Effector CD8-positive, alpha-beta T cell (primary cell): ENCODE data around the gene KIF11.
"Not testable (repeated sequence)": the region's sequence is repeated elsewhere in the genome, so short reads cannot be mapped to it uniquely, and the experiment has no call there.

Experiments
- DNase-seq: peaks from one replicate; lab custom pipeline; 2025; lab: John Stamatoyannopoulos, UW

KIF11 gene

DNA sequence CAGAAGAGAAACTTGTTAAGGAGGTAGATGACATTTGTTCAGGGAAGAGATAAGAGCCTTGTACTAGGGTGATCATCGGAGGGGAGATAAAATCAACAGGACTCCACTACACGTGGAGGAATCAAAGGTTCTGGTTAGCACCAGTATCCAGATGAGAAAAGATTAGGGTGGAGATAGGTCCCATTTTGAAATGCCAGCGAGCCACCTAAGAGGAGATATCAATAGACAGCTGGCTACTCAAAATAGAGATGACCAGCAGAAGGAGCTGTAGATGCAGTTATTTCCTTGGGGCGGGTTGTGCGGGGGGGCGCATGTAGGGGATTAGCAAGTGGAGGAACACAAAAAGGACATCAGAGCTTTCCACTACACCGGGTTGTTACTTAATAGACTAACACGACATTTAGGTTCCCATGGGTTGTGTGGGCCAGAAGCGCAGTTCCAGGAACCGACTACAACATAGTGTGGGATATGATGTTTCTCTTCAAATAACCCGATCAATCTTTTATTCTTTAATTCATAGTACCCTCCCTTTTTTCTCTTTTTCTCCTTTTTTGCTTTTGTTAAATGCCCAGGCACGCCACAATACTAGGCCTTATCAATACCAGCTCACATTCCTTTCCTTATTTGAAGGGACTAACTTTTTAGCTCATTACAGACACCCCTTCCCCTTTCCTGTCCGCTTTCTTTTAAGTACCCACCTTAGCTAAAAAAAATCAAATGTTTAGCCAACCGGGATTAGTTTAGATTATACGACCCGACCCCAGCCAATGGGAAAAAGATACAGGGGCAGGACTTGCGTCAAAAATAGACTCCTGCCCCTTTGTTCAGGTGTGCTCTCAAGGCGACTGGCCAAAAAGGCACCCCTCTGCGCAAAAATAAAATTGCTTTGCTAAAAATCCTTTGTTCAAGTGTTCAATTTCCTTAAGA, 2.0 kb upstream of the KIF11 start:
- no peak for DNase-seq

DNA sequence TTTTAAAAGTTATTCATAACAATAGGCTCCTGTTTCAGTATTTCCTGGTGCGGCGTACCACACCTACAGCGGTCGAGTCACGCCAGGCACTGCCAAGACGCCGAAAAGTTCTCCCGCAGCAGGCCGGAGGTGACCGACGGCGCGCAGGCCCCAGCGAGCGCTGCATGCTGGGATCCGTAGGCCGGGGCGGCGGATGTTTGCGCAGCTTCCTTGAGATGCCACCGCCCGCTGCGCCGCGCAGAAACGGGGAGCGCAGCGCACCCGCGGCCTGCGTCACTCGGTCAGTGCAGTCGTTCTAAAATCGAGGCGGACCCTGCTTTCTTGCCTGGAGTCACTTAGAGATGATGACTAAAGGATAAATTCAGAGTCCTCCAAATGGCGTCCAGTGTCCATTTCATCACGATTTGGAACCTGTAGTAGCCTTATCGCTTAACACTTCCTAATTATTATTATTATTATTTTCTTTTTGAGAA, 1.3 kb upstream of the KIF11 start:
- peak; percentile 73 for DNase-seq

DNA sequence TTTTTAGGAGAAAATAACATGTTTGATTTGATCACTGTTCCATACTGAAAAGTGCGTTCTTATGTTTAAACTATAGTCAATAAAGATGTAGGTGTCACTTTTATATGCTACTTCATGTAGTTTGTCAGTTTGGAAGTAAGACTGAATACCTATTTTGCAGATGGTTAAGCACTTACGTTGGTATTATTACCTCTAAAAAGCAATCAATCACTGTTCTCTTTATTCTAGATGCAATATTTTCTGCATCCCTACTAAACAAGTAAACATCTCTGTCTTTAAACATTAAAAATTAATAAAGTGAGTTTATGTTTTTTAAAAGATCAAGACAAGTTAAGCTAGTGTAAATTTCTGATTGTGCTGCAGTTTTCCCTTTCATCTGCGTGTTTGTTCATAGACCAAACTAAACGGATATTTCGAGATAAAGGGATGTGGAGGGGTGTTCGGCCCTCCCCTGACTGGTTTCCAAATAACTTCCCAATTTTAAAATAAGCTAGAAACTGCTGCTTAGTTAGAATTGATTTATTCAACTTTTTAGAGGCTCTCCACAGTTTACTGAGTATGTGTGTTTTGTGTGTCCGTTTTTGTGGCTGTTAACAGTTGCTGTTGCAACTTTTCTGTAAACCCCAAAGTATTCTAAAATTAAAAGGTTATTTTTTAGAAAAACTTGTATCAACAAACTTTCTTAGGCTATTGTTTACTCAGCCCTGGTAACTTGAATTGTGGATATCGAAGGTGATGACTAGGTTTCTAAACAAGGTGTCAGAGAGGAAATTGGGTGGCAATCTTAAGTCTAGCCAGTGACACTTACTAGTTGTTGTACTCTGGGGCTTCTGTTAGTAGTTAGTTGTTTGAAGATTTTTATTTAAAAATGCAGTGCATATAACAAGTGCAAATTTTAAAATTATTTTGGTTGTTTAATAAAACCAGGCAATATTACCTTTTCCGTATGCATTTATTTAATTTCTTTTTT, 974 bp downstream of the KIF11 start:
- no peak for DNase-seq

DNA sequence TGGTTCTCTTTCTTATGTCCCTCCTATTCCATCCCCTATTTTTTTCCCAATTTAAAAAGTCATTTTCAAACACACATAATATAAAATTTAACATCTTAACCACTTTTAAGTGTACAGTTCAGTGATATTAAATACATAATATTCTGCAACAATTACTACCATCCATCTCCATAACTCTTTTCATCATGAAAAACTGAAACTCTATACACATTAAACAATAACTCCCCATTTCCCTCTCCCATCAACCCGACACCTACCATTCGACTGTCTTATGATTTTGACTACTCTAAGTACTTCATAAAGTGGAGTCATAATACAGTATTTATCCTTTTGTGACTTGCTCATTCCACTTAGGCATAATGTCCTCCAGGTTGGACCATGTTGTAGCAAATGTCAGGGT, 2.6 kb downstream of the KIF11 start:
- DNase-seq, result no peak

DNA sequence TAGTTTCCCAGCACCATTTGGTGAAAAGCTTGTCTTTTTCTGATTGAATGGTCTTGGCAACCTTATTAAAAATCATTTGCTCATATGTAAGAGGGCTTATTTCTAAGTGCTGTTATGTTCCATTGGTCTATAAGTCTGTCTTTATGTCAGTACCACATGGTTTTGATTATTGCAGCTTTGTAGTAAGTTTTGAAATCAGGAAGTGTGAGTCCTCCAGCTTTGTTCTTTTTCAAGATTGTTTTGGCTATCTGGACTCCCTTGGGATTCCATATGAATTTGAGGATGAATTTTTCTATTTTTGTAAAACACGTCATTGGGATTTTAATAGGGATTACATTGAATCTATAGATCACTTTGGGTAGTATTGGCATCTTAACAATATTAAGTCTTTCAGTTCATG, 5.4 kb downstream of the KIF11 start:
- DNase-seq, result no peak

DNA sequence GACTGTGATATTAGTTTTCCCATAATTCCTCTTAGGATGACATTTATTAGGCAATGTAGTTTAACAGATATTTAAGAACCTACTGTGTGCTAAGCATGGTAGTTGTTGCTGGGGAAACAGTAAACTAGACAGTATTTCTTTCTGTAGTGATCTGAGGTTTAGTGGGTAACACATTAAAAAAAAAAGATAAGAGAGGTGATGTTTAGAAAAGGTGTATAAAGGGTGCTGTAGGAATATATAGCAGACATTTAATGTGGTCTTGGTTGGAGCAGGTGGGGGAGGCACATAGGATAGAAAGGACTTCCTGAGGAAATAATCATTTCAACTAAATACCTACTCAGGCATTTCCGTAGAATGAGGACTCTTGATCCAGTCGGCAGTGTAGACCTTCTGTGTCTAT, 11.9 kb downstream of the KIF11 start:
- no peak for DNase-seq

DNA sequence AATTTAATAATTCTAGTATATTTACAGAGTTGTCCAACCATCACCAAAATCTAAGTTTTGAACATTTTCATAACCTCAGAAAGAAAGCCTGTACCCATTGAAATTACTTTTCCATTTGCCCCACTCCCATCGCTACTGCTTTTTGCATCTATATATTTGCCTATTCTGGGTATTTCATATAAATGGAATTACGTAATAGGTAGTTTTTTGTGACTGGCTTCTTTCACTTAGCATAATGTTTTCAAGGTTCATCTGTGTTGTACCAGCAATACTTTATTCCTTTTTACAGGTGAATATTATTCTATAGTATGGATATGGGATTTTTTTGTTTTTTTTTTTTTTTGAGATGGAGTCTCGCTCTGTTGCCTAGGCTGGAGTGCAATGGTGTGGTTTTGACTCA, 22.6 kb downstream of the KIF11 start:
- DNase-seq, result no peak

DNA sequence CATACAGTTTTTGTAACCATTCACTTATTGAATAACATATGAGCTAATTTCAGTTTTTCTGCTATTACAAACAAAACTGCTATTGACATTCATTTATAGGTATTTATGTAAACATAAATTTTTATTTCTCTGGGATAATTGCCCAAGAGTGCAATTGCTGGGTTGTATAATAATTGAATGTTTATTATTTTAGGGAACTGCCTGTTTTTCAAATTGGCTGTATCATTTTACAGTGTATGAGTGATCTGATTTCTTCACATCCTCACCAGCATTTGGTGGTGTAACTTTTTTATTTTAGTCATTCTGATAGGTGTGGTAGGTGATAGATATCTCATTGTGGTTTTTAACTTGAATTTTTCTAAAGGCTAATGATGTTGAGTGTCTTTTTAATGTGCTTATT, 26.4 kb downstream of the KIF11 start:
- DNase-seq, result no peak

DNA sequence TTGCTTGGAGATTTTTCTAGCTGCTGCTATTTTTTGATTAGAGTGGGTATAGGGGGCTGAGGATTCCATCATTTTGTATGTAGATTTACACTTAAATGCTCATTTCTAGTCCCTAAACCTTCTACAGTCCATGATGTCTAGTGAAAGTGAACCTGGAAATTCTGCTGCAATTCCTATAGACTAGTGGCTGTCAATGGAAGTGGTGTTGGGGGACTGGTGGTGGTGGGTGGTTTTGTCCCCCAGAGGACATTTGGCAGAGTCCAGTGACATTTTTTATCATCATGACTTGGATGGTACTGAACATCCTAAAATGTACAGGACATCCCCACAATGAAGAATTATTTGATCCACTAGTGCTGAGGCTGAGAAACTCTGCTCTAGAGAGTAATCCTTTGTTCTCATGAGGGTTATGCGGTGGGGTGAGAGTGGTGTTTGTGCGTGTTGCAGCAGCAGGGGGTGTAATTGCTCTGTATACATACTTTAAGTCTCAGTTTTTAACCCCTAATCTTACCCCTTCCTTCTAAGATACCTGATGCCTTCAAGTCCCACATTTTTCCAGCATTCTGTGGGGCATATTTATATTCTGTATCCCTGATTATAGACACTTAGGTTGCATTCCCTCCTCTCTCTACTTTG, 35.0 kb downstream of the KIF11 start:
- no peak for DNase-seq

DNA sequence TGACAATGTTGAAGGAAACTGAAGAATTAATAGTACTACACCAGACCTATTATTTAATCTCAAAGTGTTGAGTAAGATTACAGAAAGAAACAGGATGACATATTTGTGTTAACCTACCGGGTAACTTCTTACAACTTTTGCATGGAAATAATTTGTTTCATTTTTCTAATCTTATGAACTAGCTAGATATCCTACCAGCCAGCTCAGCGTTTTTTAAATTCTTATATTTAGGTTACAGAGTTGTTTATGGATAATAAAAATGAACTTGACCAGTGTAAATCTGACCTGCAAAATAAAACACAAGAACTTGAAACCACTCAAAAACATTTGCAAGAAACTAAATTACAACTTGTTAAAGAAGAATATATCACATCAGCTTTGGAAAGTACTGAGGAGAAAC, 37.0 kb downstream of the KIF11 start:
- DNase-seq, result no peak

DNA sequence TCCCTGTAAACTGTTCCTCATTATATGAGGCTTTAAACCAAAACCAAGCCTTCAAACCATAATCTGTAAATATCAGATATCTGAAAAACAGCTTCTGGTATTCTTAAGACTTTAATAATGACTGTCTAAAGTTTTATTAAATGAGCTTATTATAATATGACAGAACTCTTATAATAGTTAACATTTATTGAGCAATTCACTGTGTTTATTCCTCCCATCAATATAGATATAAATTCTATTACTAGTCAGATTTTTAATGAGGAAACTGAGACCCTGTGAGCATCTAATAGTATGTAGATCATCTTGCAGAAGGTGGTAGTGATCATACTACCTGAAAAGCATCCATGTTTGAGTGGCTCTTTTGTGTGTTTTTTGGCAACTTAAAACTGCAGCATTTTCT, 45.1 kb downstream of the KIF11 start:
- DNase-seq, result no peak

DNA sequence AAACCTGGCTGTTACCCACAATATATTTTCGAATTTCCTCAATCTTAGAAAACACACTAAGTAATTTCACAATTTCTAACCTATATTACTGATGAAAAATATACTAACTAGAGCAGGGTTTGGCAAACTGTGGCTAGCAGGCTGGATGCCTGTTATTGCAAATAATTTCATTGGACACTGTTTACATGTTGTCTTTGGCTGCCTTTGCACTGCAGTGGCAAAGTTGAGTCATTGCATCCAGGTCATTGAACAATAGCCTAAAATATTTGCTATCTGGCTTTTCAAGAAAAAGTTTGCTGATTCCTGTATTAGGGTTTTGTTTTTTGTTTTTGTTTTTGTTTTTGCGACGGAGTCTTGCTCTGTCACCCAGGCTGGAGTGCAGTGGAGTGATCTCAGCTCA, 47.2 kb downstream of the KIF11 start:
- no peak for DNase-seq

DNA sequence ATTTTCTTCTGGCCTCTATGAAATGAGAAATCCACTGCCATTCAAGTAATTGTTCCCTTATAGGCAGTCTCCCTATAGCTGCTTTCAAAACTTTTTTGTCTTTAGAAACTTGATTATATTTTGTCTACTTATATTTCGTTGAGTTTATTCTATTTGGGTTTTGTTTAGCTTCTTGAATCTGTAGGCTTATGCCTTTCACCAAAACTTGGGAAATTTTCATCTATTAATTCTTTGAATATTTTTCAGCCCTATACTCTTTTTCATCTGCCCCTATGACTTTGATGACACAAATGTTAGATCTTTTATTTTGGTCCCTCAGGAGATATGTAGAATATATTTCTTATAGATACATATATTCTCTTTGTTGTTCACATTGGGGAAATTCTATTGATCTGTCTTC, 48.6 kb downstream of the KIF11 start:
- no peak for DNase-seq

DNA sequence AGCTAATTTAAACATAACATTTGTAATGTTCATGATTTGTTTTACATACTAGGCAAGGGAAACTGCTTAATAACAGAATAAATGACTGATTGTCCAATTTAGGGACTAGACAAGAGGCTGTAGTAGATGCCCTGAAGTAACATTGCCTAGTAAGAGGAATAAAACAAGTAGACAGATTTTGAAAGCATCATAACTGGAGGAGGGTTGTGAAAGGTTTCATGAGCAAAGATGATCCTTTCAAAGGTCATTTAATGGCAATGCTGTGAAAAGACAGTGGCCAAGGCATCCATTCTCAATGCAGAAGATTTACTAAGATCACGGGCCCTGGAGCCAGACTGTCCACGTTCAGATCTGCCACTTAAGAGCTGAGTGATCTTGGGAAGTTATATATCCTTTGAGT, 52.0 kb downstream of the KIF11 start:
- DNase-seq, result no peak

DNA sequence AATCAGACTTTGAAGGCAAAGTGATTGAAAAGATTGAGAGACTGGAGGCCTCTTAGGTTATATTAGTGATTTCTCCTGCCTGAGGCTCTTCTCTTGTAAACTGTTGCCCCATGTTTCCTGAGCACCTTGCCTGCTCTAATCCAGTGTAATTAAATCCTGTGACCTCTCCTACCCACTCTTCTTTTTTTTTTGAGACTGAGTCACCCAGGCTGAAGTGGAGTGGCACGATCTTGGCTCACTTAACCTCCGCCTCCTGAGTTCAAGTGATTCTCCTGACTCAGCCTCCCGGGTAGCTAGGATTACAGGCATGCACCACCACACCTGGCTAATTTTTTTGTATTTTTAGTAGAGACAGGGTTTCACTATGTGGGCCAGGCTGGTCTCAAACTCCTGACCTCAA, 57.9 kb downstream of the KIF11 start:
- not testable (repeated sequence) for DNase-seq

DNA sequence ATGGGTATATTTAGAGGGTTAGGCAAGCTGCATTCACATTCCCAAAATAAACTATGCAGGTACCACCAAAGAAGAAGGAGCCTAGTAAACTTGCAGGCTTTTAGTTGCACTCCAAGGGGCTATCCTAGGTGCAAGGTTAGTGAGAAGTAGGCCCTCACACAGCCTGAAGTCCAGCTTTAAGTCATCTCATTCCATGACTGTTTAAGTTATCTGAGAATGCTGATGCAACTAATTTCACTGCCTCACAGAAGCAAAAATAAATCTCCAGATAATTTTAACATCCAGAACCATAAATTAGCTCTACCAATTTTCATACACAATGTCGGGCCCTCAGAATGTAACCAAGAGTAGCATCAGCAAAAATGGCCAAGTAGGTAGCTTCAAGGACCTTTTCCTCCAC, 62.5 kb downstream of the KIF11 start:
- DNase-seq, result no peak

DNA sequence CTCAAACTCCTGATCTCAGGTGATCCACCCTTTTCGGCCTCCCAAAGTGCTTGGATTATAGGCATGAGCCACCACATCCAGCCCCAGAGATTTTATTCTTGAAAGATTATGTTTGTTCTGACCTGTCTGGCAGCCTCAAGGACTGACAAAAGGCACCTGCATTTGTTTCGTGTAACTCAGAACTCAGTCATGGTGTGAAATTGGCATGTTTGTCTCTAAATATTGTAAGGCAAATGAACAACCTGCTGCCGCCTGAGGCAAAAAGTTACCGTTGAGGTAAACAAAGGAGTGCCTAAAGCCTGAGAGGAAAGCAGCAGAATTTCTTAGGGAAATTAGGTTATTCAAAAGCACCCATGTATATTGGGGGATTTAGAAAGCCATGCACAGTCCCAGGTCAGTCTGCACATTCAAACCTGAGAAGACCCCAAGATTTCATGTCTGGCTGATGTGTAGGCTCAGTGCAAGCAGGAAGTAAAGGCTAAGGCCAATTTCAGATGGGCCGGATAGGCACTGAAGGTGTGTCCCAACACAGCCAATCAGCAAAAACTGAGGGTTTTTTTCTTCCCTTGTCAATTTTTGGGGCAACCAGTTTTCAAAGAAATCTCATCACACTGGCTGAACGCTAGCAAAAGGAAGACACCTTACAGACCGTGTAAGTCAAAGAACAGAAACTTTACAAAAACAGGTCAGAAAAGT, 63.5 kb downstream of the KIF11 start:
- no peak for DNase-seq

DNA sequence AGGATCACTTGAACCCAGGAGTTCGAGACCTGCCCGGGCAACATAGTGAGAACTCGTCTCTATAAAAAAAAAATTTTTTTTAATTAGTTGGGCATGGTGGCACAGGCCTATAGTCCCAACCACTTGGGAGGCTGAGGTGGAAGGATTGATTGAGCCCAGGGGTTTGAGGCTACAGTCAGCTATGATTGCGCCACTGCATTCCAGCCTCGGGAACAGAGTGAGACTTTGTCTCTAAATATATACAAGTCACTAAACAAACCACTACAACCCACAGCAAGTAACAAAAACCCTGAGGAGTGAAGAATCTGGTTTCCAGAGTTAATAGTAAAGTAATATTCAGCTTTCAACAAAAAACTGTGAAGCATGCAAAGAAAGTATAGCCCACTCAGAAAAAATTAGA, 64.1 kb downstream of the KIF11 start:
- no peak for DNase-seq

DNA sequence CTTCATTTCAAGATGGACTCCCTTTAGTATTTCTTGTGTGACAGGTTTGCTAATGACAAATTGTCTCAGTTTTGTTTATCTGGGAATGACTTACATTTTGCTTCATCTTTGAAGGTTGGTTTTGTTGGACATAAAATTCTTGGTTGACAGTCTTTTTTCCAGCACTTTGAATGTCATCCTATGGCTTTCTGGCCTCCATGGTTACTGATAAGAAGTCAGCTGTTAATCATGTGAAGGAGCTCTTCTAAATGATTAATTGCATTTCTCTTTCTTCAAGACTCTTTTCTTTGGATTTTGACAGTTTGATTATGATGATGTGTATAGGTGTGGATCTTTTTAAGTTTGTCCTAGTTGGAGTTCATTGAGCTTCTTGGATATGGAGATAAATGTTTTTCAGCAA, 69.9 kb downstream of the KIF11 start:
- no peak for DNase-seq

DNA sequence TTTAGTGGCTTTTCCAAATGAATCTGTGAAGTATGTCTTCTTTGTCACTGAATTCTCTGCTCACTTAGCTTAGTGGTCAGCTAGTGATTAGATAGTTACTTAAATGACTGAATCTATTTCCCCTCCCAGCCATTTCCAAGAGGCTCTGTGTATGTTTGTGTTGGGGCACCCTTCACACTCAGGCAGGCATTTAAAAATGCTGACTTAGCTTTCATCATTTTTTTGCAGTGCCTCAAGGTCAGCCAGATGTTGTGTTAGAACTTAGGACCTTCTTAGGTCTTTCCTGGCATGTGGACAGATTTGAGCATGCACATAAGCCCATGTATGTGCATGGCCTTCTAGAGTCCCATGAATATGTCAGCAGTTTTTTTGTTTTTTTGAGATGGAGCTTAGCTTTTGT, 71.4 kb downstream of the KIF11 start:
- no peak for DNase-seq

DNA sequence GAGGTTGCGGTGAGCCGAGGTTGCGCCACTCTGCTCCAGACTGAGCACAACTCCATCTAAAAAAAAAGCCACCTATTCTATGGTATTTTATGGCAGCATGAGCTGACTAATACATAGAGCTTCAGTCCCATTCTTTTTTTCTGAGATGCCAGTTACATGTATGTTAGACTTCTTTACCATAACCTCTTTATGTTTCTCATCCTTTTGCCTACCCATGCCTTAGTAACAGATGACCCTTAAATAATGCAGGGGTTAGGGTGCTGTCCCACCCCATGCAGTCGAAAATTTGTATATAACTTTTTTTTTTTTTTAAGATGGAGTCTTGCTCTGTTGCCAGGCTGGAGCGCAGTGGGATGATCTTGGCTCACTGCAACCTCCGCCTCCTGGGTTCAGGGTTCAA, 74.1 kb downstream of the KIF11 start:
- DNase-seq, result no peak

DNA sequence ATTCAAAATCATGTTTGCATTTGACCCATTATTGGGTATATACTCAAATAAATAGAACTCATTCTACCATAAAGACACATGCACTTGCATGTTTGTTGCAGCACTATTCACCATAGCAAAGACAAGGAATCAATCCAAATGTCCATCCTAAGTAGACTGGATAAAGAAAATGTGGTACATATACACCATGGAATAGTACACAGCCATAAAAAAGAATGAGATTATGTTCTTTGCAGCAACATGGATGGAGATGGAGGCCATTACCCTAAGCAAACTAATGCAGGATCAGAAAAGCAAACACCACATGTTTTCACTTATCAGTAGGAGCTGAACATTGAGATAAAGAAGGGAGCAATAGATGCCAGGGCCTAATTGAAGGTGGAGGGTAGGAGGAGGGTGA, 84.8 kb downstream of the KIF11 start:
- DNase-seq, result no peak
